ENCODE measurements around the gene CIAO2B.
A peak's percentile ranks its signal among the peaks of the same experiment; 100 is the strongest.

DNA sequence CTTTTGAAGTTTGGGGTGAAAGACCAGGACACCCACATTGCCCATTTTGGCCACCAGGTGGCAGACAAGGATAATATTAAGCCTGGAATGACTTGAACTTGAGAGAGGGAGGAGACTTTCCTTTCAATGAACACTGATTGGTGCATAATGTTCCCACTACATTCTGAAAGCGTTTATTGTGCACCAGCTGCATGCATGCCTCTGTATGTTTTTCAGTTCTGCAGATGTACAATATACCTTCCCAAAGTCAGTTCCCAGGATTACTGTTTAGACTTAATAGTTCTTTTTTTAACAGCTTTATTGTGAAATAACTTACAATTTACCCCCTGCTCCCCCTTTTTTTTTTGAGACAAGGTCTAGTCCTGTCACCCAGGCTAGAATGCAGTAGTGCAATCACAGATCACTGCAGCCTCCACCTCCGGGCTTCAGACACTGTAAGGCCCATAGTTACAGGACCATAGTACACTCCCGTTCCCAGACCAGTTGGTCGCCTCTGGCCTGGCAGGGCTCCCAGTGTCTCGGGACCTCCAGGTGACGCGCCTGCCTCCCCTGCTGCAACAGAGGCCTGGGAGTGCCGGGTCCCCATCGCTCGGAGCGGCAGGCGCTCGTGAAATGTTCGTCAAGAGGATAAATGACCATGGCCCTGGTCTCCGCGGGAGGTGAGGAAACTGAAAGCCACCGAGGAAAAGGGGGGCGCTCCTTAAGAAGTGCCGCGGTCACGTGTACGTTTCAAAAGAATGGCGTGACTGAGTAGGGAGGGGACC, 13.3 kb upstream of the CIAO2B start:
- TF ChIP-seq POLR2A (IDR thresholded peaks at IDR 0.05) = no peak
- TF ChIP-seq, protein P1, sequence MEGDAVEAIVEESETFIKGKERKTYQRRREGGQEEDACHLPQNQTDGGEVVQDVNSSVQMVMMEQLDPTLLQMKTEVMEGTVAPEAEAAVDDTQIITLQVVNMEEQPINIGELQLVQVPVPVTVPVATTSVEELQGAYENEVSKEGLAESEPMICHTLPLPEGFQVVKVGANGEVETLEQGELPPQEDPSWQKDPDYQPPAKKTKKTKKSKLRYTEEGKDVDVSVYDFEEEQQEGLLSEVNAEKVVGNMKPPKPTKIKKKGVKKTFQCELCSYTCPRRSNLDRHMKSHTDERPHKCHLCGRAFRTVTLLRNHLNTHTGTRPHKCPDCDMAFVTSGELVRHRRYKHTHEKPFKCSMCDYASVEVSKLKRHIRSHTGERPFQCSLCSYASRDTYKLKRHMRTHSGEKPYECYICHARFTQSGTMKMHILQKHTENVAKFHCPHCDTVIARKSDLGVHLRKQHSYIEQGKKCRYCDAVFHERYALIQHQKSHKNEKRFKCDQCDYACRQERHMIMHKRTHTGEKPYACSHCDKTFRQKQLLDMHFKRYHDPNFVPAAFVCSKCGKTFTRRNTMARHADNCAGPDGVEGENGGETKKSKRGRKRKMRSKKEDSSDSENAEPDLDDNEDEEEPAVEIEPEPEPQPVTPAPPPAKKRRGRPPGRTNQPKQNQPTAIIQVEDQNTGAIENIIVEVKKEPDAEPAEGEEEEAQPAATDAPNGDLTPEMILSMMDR (IDR thresholded peaks at IDR 0.05) = peak; percentile 87 to 94 (median 94)

All from testis (tissue), 2 donors.